OCI-M2 (cell line): ENCODE results near the gene DCAF11.

Experiments used
- DNase-seq: peaks from one replicate; lab custom pipeline; 2025; ENCODE audit not compliant: unreplicated experiment; lab: John Stamatoyannopoulos, UW

The DCAF11 gene

GRCh38 chr14:24156840-24157239 lies 42.3 kb downstream of the DCAF11 start:
- no peak for DNase-seq

DNA sequence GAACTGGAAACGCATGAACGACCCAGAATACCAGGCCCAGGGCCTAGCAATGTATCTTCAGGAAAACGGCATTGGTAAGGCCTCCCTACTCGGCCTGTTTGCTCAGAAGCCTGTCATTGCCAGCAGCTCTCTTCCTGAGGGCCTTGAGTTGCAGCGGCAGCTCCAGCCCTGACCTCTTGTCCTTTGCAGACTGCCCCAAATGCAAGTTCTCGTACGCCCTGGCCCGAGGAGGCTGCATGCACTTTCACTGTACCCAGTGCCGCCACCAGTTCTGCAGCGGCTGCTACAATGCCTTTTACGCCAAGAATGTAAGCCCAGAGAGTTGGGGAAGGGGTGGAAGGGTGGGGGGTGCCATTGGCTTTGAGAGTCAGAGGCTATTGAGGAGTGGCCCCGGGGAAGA lies 42.8 kb downstream of the DCAF11 start:
- DNase-seq: no peak

DNA sequence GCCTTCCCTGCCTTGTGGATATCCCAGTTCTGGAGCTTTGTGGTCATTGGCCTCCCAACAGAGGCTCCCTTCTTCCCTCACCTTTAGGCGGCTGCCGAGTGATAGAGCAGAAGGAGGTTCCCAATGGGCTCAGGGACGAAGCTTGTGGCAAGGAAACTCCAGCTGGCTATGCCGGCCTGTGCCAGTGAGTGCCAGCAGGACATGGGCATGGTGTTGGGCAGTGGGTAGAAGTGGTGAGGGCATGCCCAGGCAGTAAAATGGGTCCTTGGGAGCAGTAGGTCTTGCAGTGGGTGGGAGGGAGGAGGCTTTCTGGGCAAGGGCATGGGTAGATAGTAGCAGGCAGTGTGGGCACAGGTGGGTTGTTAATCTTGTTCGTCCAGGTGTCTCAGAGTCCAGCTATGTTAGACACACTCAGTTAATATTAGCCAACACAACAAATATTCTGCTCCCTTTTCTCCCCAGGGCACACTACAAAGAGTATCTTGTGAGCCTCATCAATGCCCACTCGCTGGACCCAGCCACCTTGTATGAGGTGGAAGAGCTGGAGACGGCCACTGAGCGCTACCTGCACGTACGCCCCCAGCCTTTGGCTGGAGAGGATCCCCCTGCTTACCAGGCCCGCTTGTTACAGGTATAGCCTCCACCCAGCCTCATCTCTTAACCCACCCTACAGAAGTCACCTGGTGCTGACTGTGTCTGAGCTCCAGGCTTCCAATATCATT lies 45.4 kb downstream of the DCAF11 start:
- DNase-seq: no peak

DNA sequence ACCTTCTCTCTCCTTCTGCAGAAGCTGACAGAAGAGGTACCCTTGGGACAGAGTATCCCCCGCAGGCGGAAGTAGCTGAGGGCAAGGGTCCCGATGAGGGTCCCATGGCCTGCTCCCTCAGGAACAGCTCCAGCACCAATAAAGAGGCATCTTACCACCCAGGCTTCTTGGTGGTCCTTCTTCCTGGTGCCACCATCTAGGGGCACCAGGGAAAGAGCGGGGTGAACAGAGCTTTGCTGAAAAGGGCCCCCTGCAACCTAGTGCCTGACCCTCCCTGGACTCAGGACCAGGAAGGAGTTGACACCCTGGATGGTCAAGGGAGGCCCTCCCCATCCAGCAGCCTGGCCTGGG lies 45.9 kb downstream of the DCAF11 start:
- DNase-seq: no peak

DNA sequence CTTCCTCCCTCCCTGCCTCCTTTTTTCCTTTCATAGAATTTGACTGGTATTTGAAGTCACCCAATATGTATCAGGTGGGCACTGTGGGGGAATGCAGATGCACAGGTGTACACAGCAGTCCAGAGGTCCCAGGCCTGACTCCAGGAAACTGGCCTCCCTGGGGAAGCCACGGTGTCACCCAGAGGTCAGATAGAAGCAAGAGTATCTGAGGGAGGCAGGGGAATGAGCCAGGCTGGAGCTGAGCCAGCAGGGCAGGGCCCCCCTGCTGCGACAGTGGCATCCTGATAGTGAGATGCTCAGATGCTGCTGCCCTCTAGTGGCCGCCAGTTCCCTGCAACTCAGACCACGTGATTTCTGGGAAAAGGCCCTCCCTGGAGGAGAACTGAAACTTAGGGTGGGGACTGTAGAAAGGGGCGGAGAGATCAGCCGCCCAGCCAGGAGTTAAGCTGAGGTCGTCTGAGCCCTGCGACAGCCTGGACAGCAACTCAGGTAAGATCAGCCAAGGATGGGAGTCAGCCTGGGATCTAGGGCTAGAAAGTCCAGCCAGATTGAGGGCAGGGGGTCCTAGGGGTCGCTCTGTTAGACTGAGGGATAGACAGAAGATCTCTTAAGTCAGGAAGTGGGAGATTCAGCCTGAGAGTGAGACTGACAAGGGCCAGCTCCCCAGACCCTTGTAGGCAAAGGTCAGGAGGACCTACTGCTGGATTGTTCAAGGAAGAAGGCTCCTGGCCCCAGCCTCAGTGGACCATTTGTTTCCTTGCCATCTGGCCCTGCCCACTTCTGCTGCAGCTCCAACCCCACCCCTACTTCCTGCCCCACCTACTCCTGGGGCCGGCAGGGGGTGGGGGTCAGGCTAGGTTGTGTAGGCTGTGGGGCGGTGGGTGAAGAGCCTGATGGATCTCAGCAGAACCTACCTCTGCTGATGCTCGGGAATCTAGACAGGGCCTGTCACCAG lies 46.5 kb downstream of the DCAF11 start, which contains the start of gene IRF9:
Gene IRF9, plus strand, starts transcription at position 416 of the 955 bp plus-strand sequence. CDS start 880 bp downstream, outside the sequence.
- DNase-seq: peak; percentile 90

- DNase-seq: no peak
These were observed 47.5 kb downstream of the DCAF11 start for GRCh38 chr14:24162093-24162492.

- DNase-seq: no peak
These were observed 50.0 kb downstream of the DCAF11 start for GRCh38 chr14:24164518-24164991.

DNA sequence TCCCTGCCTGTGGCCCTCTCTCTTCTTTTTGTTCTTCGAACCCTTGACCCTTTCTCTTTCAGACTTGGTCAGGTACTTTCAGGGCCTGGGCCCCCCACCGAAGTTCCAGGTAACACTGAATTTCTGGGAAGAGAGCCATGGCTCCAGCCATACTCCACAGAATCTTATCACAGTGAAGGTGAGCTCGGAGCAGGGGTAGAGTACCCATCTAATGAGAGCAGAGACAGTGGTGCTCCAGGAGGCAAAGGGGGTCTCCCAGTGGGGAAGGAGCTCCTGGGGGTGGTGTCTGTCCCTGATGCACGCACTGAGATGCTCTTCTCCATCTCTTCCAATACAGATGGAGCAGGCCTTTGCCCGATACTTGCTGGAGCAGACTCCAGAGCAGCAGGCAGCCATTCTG lies 51.2 kb downstream of the DCAF11 start:
- DNase-seq: no peak

GRCh38 chr14:24167469-24168114 lies 53.0 kb downstream of the DCAF11 start:
- DNase-seq: no peak

DNA sequence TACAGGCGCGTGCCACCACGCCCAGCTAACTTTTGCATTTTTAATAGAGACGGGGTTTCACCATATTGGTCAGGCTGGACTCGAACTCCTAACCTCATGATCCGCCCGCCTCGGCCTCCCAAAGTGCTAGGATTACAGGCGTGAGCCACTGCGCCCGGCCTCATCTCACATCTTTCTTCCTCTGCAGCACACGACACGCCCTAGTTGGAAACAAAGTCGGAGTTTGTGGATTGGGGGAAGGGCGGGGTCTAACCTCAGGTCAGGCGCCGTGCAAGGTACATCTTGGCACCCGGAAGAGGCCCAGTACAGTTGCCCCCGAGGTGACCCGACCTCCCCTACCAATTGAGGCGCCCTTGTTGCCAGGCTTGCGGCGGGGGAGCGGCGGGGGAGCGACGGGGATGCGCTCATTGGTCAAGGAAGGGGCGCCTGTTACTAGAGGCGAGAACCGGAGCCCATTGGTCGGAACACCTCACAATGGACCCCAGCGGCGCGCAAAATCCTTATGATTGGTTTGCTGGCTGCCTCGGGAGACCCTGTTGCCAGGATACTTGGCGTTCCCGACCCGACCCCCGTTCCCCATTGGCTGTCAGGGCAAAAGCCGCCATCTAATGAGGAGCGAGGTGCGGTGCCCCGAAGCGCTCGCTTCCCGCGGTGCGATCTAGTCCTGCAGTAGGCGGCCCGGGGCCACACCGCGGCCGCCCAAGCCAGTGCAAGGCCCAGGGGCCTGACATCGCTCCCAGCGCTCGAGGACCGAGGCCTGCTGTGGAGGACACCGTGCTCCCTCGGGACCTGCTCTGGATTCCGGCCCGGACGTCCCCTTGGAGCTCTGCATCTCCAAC lies 57.1 kb downstream of the DCAF11 start, which contains the start of gene REC8:
Gene REC8, plus strand, starts transcription at position 659 of the 839 bp plus-strand sequence. CDS start 473 bp downstream, outside the sequence.
- DNase-seq: no peak

DNA sequence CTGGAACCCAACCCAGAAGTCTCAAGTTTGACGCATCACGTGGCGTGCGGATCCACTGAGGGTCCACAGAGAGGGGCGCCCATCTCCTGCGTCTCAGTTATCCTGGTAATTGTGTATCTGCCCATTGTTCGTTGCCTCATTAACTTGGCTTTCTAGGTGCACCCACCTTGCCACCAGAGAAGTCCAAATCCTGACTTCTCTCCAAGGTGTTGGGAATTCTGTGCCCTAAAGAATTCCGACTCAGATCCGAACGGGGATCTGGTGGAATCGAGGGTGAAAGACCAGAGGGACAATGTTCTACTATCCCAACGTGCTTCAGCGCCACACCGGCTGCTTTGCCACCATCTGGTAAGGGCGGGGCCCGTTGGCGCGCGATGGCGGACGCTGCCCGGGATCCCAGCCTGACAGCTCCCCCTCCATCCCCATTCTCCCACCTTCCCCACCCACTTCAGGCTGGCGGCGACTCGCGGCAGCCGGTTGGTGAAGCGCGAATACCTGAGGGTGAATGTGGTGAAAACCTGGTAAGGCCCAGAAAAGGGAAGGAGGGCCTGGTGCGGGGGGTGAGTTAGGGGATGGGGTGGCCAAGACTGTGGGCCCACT lies 57.8 kb downstream of the DCAF11 start:
- DNase-seq: no peak

DNA sequence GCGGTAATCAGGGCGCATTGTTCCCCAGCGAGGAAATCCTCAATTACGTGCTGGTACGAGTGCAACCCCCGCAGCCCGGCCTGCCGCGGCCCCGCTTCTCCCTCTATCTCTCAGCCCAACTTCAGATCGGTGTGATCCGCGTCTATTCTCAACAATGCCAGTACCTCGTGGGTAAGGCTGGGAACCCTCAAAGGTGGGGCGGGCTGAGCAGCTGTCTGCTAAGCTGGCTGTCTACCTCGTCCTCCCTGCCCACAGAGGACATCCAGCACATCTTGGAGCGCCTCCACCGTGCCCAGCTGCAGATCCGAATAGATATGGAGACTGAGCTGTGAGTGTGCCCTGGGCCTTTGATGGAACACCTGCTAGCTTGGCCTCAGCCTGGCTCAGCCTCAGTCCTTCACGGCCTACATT lies 58.3 kb downstream of the DCAF11 start:
- DNase-seq: no peak
